ACC112 (cell line): ENCODE measurements around the gene DDX47.
"Not testable (repeated sequence)": the region's sequence is repeated elsewhere in the genome, so short reads cannot be mapped to it uniquely, and the experiment has no call there.

ENCODE experiments used
- H2AFZ ChIP-seq: fragments of 200-600 bp; sonication (generic); one replicate; pipeline ENCODE4 v1.6.0; 2017; ENCODE audit warnings: antibody characterized with exemption, low read length; ENCODE audit not compliant: unreplicated experiment
- H3K27ac ChIP-seq: fragments of 200-600 bp; sonication (generic); 2 replicates; pipeline ENCODE4 v1.5.1; 2014; ENCODE audit warnings: low read depth, mild to moderate bottlenecking, antibody characterized with exemption, low read length, moderate library complexity
- H3K27me3 ChIP-seq: fragments of 200-600 bp; sonication (generic); 2 replicates; pipeline ENCODE4 v1.6.1; 2014; ENCODE audit warnings: mild to moderate bottlenecking, antibody characterized with exemption, low read length, moderate library complexity, mixed read lengths; ENCODE audit not compliant: insufficient read depth
- H3K36me3 ChIP-seq: fragments of 200-600 bp; sonication (generic); 2 replicates; pipeline ENCODE4 v1.6.1; 2016; ENCODE audit warnings: mild to moderate bottlenecking, antibody characterized with exemption, low read length, moderate library complexity, mixed read lengths; ENCODE audit not compliant: insufficient read depth
- H3K4me1 ChIP-seq: fragments of 200-600 bp; sonication (generic); one replicate; pipeline ENCODE4 v1.6.1; 2016; ENCODE audit warnings: low read length, mixed read lengths; ENCODE audit not compliant: insufficient read depth, unreplicated experiment, control insufficient read depth
- H3K4me3 ChIP-seq: fragments of 200-600 bp; sonication (generic); 2 replicates; pipeline ENCODE4 v1.5.1; 2014; ENCODE audit warnings: mild to moderate bottlenecking, low read depth, low read length
- H3K79me2 ChIP-seq: fragments of 200-600 bp; sonication (generic); one replicate; pipeline ENCODE4 v1.6.0; 2016; ENCODE audit warnings: low read length; ENCODE audit not compliant: control insufficient read depth, unreplicated experiment, insufficient read depth

DDX47 gene

GRCh38 chr12:12797794-12798152 is 15.4 kb upstream of the DDX47 start:
- H3K27ac ChIP-seq: no peak overlapping the region
- H2AFZ ChIP-seq: no peak overlapping the region
- no peaks in the 10 kb centered on the region for H3K27me3 ChIP-seq
- H3K4me1 ChIP-seq: peaks cover 3% of the 10 kb centered on the region
- no peaks in the 10 kb centered on the region for H3K36me3 ChIP-seq
- H3K79me2 ChIP-seq: no peaks in the 10 kb centered on the region
- H3K4me3 ChIP-seq: no peak overlapping the region

DNA sequence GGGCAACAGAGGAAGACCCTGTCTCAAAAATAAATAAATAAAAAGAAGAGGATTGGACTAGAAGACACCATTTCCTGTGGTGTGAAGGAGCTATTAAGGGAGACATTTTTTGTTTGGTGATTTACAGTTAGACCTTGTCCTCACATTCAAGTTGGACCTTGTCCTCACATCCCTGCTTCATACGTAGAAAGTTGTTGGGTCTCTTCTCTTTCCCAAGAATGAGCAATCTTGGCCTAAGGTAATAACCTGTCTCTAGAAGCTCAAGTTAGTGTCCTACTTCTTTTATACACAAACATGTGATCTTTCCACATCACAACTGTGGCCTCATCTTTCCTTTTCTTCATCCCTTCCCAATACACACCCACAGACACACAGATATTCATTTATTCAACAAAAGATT is 14.7 kb upstream of the DDX47 start:
- H3K79me2 ChIP-seq: no peaks in the 10 kb centered on the region
- H3K27me3 ChIP-seq: no peaks in the 10 kb centered on the region
- no peak overlapping the region for H3K27ac ChIP-seq
- peaks cover 10% of the 10 kb centered on the region for H3K4me1 ChIP-seq
- H2AFZ ChIP-seq: no peak overlapping the region
- H3K4me3 ChIP-seq: no peak overlapping the region
- H3K36me3 ChIP-seq: no peaks in the 10 kb centered on the region

- H3K27ac ChIP-seq: no peak overlapping the region
- H3K4me1 ChIP-seq: peaks cover 19% of the 10 kb centered on the region
- H2AFZ ChIP-seq: no peak overlapping the region
- no peaks in the 10 kb centered on the region for H3K27me3 ChIP-seq
- H3K4me3 ChIP-seq: no peak overlapping the region
- no peaks in the 10 kb centered on the region for H3K36me3 ChIP-seq
- H3K79me2 ChIP-seq: no peaks in the 10 kb centered on the region
Measured at GRCh38 chr12:12799163-12799920, 13.8 kb upstream of the DDX47 start.

DNA sequence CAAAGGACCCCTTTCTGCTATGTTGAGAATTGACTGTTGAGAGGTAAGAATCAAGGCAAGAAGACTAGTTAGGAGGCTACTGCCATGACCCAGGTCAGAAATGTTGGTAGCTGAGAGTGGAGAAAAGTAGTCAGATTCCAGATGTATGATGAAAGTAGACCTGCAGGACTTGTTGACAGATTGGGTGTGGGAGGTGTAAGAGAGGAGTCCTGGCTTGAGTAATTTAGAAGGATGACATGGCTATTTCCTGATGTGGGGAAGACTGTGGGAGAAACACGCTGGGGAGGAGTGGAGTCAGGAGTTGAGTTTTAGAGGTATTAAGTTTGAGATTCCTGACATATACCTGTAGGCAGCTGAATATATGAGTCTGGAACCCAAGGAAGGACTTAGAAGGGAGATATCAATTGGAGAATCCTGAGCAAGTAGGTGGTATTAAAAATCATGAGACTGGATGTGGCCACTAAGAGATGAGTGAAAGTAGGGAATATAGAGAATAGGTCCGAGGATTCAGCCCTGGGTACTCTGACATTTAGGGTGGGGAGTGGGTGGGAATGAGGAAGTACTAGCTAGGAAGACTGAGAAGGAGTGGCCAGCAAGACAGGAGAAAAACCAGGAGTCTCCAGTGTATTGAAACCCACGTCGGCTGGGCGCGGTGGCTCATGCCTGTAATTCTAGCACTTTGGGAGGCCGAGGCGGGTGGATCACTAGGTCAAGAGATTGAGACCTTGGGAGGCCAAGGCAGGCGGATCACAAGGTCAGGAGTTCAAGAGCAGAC is 12.6 kb upstream of the DDX47 start:
- H3K4me3 ChIP-seq: no peak overlapping the region
- peaks cover 25% of the 10 kb centered on the region for H3K4me1 ChIP-seq
- no peaks in the 10 kb centered on the region for H3K36me3 ChIP-seq
- no peaks in the 10 kb centered on the region for H3K79me2 ChIP-seq
- H2AFZ ChIP-seq: no peak overlapping the region
- H3K27ac ChIP-seq: no peak overlapping the region
- no peaks in the 10 kb centered on the region for H3K27me3 ChIP-seq

DNA sequence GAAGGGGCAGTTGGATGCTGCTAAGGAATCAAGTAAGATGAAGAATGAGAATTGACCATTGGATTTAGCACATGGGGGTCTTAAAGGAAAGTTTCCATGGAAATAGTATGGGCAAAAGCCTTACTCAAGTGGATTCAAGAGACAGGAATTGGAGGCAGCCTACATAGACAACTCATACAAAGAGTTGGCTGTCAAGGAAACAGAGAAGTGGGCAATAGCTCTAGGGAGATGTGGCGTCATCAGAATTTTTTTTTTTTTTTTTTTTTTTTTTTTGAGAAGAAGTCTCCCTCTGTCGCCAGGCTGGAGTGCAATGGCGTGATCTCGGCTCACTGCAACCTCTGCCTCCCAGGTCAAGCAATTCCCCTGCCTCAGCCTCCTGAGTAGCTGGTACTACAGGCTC is 11.5 kb upstream of the DDX47 start:
- not testable (repeated sequence) for H3K36me3 ChIP-seq, H2AFZ ChIP-seq, H3K4me3 ChIP-seq, H3K79me2 ChIP-seq, H3K27me3 ChIP-seq, H3K27ac ChIP-seq
- H3K4me1 ChIP-seq: peaks cover 25% of the 10 kb centered on the region

DNA sequence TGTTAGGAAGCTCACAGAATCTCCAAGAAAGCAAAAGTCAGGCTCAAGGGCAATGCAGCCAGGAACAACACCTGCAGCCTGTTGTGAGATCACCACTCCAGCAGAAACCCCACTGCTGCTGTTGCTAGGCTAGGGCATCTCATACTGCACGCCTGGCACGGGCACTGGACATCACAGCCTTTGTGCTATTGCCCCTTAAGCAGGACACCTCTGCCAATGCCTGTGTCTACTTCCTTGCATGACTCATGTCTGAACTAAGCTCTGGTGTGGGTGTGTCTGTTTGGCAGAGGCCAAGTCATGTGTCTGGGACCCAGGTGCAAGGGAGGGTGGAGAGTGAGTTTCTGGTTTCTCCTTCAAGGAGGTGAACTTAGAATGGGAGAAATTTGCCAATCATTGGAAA is 10.0 kb upstream of the DDX47 start:
- no peaks in the 10 kb centered on the region for H3K79me2 ChIP-seq
- no peaks in the 10 kb centered on the region for H3K36me3 ChIP-seq
- H3K4me3 ChIP-seq: no peak overlapping the region
- peaks cover 35% of the 10 kb centered on the region for H3K4me1 ChIP-seq
- no peaks in the 10 kb centered on the region for H3K27me3 ChIP-seq
- no peak overlapping the region for H2AFZ ChIP-seq
- peak overlapping the region; percentile 73; the same call in 1 of the 2 replicates for H3K27ac ChIP-seq

DNA sequence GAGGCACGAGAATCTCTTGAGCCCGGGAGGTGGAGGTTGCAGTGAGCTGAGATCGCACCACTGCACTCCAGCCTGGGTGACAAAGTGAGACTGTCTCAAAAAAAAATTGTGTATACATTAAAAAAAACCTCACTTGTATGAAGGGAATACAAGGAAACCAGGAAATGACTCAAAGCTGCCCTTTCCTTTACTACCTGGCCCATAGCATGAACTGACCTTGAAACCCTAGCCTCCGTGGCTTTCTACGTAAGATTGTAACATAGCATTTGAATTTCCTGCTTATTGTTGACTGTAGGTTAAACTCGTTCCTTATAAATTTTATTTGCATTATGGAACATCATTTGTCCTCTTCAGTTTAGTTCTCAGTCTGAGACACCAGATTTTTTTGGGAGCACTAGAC is 9.1 kb upstream of the DDX47 start:
- Histone ChIP-seq H3K4me3 (peak overlapping the region; percentile 14; the same call in 1 of the 2 replicates), H3K27ac (peak overlapping the region; percentile 73), H3K36me3 (no peaks in the 10 kb centered on the region), H3K27me3 (no peaks in the 10 kb centered on the region), H2AFZ (no peak overlapping the region), H3K79me2 (no peaks in the 10 kb centered on the region), H3K4me1 (peaks cover 40% of the 10 kb centered on the region)

GRCh38 chr12:12804432-12804886 is 8.7 kb upstream of the DDX47 start:
- Histone ChIP-seq H3K79me2 (no peaks in the 10 kb centered on the region), H3K27me3 (no peaks in the 10 kb centered on the region), H3K36me3 (no peaks in the 10 kb centered on the region), H3K4me1 (peaks cover 43% of the 10 kb centered on the region), H3K4me3 (peak overlapping the region; percentile 14; the same call in 1 of the 2 replicates), H3K27ac (peak overlapping the region; percentile 73), H2AFZ (no peak overlapping the region)

DNA sequence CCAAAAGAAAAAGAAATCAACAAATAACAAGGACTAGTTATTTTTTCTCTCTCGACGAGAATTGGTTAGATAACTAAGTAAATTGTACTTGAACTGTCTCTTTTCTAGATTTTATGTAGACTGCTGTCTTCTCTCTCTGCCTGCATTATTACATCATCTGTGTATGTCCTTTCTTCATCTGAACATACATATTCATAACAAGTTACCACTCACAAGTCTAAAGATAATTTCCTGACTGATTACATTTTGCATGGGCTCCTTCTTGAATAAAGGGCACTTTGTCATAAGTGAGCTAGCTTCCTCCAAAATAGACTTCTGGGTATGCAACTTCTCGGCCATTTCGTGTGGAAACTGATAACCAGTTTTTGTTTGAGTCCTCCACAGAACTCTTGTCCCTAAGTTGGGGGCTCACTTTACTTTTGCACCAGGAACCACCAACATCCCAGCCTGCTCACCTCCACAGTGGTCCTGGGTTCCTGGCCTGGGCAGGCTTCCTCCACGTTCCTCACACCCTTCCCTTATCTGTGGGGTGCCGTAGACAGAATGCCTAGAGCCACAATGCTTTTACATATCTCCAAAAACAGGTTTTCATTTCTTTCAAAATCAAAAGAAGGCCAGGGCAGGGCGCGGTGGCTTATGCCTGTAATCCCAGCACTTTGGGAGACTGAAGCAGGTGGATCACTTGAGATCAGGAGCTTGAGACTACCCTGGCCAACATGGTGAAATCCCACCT is 6.2 kb upstream of the DDX47 start:
- Histone ChIP-seq H3K4me3 (no peak overlapping the region), H3K27ac (peak overlapping the region; percentile 96), H3K27me3 (no peaks in the 10 kb centered on the region), H3K4me1 (peaks cover 39% of the 10 kb centered on the region), H3K79me2 (no peaks in the 10 kb centered on the region), H3K36me3 (no peaks in the 10 kb centered on the region), H2AFZ (no peak overlapping the region)

DNA sequence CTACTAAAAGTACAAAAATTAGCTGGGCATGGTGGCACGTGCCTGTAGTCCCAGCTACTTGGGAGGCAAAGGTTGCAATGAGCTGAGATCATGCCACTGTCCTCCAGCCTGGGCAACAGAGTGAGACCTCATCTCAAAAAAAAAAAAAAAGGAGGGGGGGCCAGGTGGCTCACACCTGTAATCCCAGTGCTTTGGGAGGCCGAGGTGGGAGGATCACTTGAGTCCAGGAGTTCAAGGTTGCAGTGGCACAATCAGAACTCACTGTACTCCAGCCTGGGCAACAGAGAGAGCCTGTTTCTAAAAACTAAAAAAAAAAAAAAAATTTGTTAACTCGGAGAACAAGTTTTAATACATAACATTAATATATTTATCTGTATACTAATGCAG is 5.6 kb upstream of the DDX47 start:
- not testable (repeated sequence) for H3K36me3 ChIP-seq, H3K79me2 ChIP-seq, H3K4me3 ChIP-seq, H2AFZ ChIP-seq, H3K27me3 ChIP-seq
- Histone ChIP-seq H3K27ac (peak overlapping the region; percentile 96), H3K4me1 (peaks cover 39% of the 10 kb centered on the region)
